WTC11 (cell line): ENCODE data around the gene MC2R. TPM values are rescaled to one million over a fixed set of nuclear protein-coding genes. Genes with fewer than 3 reads are reported as not detected.

Source experiments
- ATAC-seq: fragments of 200-7000 bp; cut with Tn5 transposase; 2 replicates; pipeline ENCODE4 v1.10.0; 2021; ENCODE audit warnings: mild to moderate bottlenecking, moderate library complexity
- CTCF ChIA-PET: fragments of 300-600 bp; sonication (Branson Sonifier 250); formaldehyde crosslinking; loops from one replicate; lab custom pipeline; 2021; ENCODE audit warnings: antibody characterized with exemption; lab: Charles Lee
- POLR2A ChIA-PET: fragments of 350-600 bp; sonication (Branson Sonifier 250); formaldehyde crosslinking; loops from one replicate; lab custom pipeline; 2021; ENCODE audit warnings: antibody characterized with exemption; lab: Charles Lee
- DNase-seq: peaks from one replicate; pipeline ENCODE4 v3.0.0; 2021; ENCODE audit warnings: low spot score
- H3K27ac Mint-ChIP-seq: 2 replicates; pipeline ENCODE4 v1.8.0; 2021; ENCODE audit warnings: mixed read lengths
- H3K27me3 Mint-ChIP-seq: 2 replicates; pipeline ENCODE4 v1.8.0; 2021; ENCODE audit warnings: low read depth, mild to moderate bottlenecking, moderate library complexity, mixed read lengths
- H3K36me3 Mint-ChIP-seq: 2 replicates; pipeline ENCODE4 v1.8.0; 2021; ENCODE audit warnings: mixed read lengths
- H3K4me1 Mint-ChIP-seq: 2 replicates; pipeline ENCODE4 v1.8.0; 2022; ENCODE audit warnings: mixed read lengths
- H3K4me3 Mint-ChIP-seq: 2 replicates; pipeline ENCODE4 v1.8.0; 2021; ENCODE audit warnings: mild to moderate bottlenecking, moderate library complexity, mixed read lengths
- H3K9me3 Mint-ChIP-seq: 2 replicates; pipeline ENCODE4 v1.8.0; 2021; ENCODE audit warnings: mixed read lengths
- ELF4 ChIP-seq: sonication (generic); formaldehyde crosslinking; IDR thresholded peaks from 2 replicates; pipeline ENCODE4 v1.8.1; 2022; ENCODE audit warnings: low read depth, mild to moderate bottlenecking, moderate library complexity, missing genetic modification reagents
- EMX1 ChIP-seq: fragments of 250-450 bp; sonication (Bioruptor Pico); IDR thresholded peaks from 2 replicates; pipeline ENCODE4 v1.8.0; 2021; ENCODE audit warnings: mild to moderate bottlenecking
- ETV6 ChIP-seq: sonication (generic); formaldehyde crosslinking; IDR thresholded peaks from 2 replicates; pipeline ENCODE4 v1.8.1; 2022; ENCODE audit warnings: mild to moderate bottlenecking, missing genetic modification reagents
- GTF2I ChIP-seq: fragments of 250-450 bp; sonication (Bioruptor Pico); conservative IDR thresholded peaks from 2 replicates; pipeline ENCODE4 v1.4.0; 2021; ENCODE audit warnings: mild to moderate bottlenecking
- JAZF1 ChIP-seq: fragments of 250-450 bp; sonication (Bioruptor Pico); IDR thresholded peaks from 2 replicates; pipeline ENCODE4 v1.9.0; 2021; ENCODE audit warnings: moderate library complexity, mild to moderate bottlenecking, inconsistent platforms
- MYBL2 ChIP-seq: sonication (generic); formaldehyde crosslinking; IDR thresholded peaks from 2 replicates; pipeline ENCODE4 v1.8.1; 2023; ENCODE audit warnings: mild to moderate bottlenecking, moderate library complexity, missing genetic modification reagents
- NFE2L1 ChIP-seq: sonication (generic); formaldehyde crosslinking; IDR thresholded peaks from 2 replicates; pipeline ENCODE4 v1.8.1; 2023; ENCODE audit warnings: missing genetic modification reagents
- NFYB ChIP-seq: sonication (generic); formaldehyde crosslinking; conservative IDR thresholded peaks from 2 replicates; pipeline ENCODE4 v1.8.0; 2022; ENCODE audit warnings: low read depth, missing genetic modification reagents
- NR2C2 ChIP-seq: sonication (generic); formaldehyde crosslinking; IDR thresholded peaks from 2 replicates; pipeline ENCODE4 v1.8.0; 2022; ENCODE audit warnings: mild to moderate bottlenecking, missing genetic modification reagents
- NR3C1 ChIP-seq: sonication (generic); formaldehyde crosslinking; conservative IDR thresholded peaks from 2 replicates; pipeline ENCODE4 v1.8.1; 2023; ENCODE audit warnings: low read depth, mild to moderate bottlenecking, missing genetic modification reagents
- RELA ChIP-seq: sonication (generic); formaldehyde crosslinking; IDR thresholded peaks from 2 replicates; pipeline ENCODE4 v1.8.1; 2022; ENCODE audit warnings: missing genetic modification reagents, mild to moderate bottlenecking, borderline replicate concordance
- SMAD3 ChIP-seq: sonication (generic); formaldehyde crosslinking; IDR thresholded peaks from 2 replicates; pipeline ENCODE4 v1.8.0; 2022; ENCODE audit warnings: missing genetic modification reagents, mild to moderate bottlenecking, borderline replicate concordance
- TP53 ChIP-seq: sonication (generic); formaldehyde crosslinking; IDR thresholded peaks from 2 replicates; pipeline ENCODE4 v1.8.1; 2023; ENCODE audit warnings: mild to moderate bottlenecking, missing genetic modification reagents
- ZBTB21 ChIP-seq: sonication (generic); formaldehyde crosslinking; IDR thresholded peaks from 2 replicates; pipeline ENCODE4 v1.8.1; 2023; ENCODE audit warnings: mild to moderate bottlenecking, missing genetic modification reagents, borderline replicate concordance
- ZNF232 ChIP-seq: sonication (generic); formaldehyde crosslinking; IDR thresholded peaks from 2 replicates; pipeline ENCODE4 v1.8.0; 2022; ENCODE audit warnings: mild to moderate bottlenecking, missing genetic modification reagents
- total RNA-seq: library from RNA; stranded (reverse); gene quantifications from 3 replicates; pipeline ENCODE4 v1.2.3, GENCODE V29; 2021
- TF ChIP-seq, protein P1 (sequence below): sonication (generic); formaldehyde crosslinking; conservative IDR thresholded peaks from 2 replicates; pipeline ENCODE4 v1.8.1; 2022; ENCODE audit warnings: mild to moderate bottlenecking, missing genetic modification reagents
- TF ChIP-seq, protein P2 (sequence below): sonication (generic); formaldehyde crosslinking; IDR thresholded peaks from 2 replicates; pipeline ENCODE4 v1.8.0; 2022; ENCODE audit warnings: mild to moderate bottlenecking, missing genetic modification reagents
- TF ChIP-seq, protein P3 (sequence below): sonication (generic); formaldehyde crosslinking; IDR thresholded peaks from 2 replicates; pipeline ENCODE4 v1.8.0; 2023; ENCODE audit warnings: missing genetic modification reagents
- TF ChIP-seq, protein P4 (sequence below): sonication (generic); formaldehyde crosslinking; conservative IDR thresholded peaks from 2 replicates; pipeline ENCODE4 v1.8.1; 2023; ENCODE audit warnings: mild to moderate bottlenecking, low read depth, missing genetic modification reagents, moderate library complexity
- TF ChIP-seq, protein P5 (sequence below): fragments of 250-450 bp; sonication (Bioruptor Pico); IDR thresholded peaks from 2 replicates; pipeline ENCODE4 v1.9.0; 2021; ENCODE audit warnings: mild to moderate bottlenecking, borderline replicate concordance

MC2R gene
- total RNA-seq, 1 experiment from 2014 or later = not detected

DNA sequence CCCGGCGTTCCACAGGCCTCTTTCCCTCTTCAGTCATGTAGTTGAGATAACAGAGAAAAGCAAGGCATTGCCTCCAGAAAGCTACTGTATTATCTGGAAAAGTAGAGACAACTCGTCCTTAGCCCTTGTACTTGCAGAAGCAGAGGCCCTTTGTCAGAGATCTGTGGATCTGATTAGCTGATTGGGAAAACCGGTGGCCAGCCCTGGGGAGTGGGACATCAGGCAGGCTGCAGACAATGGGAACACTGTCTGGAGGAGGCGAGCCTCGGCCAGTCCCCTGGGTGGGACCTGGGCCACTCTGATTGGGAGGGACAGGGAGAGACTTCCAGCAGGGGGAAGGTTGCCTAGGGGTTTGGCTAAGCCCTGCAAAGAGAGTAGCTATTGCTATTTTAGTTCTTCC lies 1.2 kb upstream of the MC2R start (continued):
- TF ChIP-seq ETV6 (no peak), ZNF232 (CRISPR knock-in tag) (no peak)

DNA sequence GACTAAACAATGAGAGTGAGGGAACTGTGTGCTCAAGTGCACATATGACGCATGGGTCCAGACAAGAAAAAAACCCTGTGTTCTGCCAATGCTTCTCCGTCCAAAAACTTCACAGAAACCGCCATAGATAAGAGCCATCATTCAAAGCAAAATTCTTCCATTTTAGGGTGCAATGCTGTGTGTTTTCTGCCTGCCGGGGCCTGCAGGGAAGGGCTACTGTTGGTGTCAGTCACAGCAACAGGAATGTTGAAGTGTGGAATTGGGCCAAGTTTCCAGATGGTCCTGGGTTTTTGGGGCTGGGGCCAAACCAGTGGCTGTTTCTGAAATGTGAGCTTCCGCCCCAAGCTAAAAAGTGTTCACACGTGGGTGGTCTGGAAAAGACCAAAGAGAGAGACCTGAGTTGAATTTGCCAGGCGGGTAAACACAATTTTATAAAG lies 677 bp upstream of the MC2R start:
- CTCF ChIA-PET = interaction anchor here (1.1 to 1.9 kb wide), 2 partner anchors 92 to 103 kb away, joined by 3 to 7 read pairs; partner anchors contain the start of gene MC5R
- TF ChIP-seq RELA (CRISPR knock-in tag) (no peak), MYBL2 (CRISPR knock-in tag) (no peak), ELF4 (CRISPR knock-in tag) (no peak)
- TF ChIP-seq, protein P1, sequence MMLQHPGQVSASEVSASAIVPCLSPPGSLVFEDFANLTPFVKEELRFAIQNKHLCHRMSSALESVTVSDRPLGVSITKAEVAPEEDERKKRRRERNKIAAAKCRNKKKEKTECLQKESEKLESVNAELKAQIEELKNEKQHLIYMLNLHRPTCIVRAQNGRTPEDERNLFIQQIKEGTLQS (CRISPR knock-in tag) = no peak
- TF ChIP-seq, all 79 proteins: peak for 0
- DNase-seq (no peak), ATAC-seq (no peak)
- H3K4me1 Mint-ChIP-seq = no peaks in the 10 kb centered on the region
- no peaks in the 10 kb centered on the region for H3K9me3 Mint-ChIP-seq
- H3K4me3 Mint-ChIP-seq = no peak overlapping the region
- no peaks in the 10 kb centered on the region for H3K36me3 Mint-ChIP-seq
- no peaks in the 10 kb centered on the region for H3K27me3 Mint-ChIP-seq
- POLR2A ChIA-PET = no interaction called here
- no peak overlapping the region for H3K27ac Mint-ChIP-seq

DNA sequence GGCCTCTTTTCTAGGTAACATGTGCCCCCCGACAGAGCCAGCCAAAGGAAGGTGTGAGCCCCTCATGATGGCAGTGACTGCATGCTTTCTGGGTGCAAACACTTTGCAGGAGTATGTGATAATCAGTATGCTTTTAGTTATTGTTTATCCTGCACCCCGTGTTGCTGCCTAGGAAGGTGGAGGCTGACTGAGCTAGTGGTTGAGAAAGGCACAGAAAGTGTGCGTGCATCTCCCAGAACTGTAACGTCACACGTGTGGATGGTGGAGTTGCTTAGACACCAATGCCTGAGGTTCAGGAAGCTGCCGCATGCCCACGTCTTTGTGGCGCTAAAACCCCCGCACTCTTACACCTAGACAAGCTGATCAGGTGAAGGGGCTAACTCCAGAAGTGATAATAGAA lies 580 bp downstream of the MC2R start:
- H3K4me3 Mint-ChIP-seq = no peak overlapping the region
- no peaks in the 10 kb centered on the region for H3K36me3 Mint-ChIP-seq
- TF ChIP-seq, protein P2, sequence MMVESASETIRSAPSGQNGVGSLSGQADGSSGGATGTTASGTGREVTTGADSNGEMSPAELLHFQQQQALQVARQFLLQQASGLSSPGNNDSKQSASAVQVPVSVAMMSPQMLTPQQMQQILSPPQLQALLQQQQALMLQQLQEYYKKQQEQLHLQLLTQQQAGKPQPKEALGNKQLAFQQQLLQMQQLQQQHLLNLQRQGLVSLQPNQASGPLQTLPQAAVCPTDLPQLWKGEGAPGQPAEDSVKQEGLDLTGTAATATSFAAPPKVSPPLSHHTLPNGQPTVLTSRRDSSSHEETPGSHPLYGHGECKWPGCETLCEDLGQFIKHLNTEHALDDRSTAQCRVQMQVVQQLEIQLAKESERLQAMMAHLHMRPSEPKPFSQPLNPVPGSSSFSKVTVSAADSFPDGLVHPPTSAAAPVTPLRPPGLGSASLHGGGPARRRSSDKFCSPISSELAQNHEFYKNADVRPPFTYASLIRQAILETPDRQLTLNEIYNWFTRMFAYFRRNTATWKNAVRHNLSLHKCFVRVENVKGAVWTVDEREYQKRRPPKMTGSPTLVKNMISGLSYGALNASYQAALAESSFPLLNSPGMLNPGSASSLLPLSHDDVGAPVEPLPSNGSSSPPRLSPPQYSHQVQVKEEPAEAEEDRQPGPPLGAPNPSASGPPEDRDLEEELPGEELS (CRISPR knock-in tag) = no peak
- no peak for TF ChIP-seq NR2C2 (CRISPR knock-in tag)
- TF ChIP-seq NFYB (CRISPR knock-in tag) = no peak
- no peak for TF ChIP-seq NFE2L1
- TF ChIP-seq, protein P3, sequence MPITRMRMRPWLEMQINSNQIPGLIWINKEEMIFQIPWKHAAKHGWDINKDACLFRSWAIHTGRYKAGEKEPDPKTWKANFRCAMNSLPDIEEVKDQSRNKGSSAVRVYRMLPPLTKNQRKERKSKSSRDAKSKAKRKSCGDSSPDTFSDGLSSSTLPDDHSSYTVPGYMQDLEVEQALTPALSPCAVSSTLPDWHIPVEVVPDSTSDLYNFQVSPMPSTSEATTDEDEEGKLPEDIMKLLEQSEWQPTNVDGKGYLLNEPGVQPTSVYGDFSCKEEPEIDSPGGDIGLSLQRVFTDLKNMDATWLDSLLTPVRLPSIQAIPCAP = no peak
- TF ChIP-seq GTF2I (CRISPR knock-in tag) = no peak
- no peak for TF ChIP-seq EMX1
- no peak for TF ChIP-seq JAZF1 (CRISPR knock-in tag)
- H3K9me3 Mint-ChIP-seq = no peaks in the 10 kb centered on the region
- ChIA-PET POLR2A (no interaction called here), CTCF (interaction anchor here (1.1 to 1.9 kb wide), 4 partner anchors 41 to 159 kb away, joined by 3 to 7 read pairs (median 4); partner anchors contain the start of gene MC5R)
- DNase-seq (no peak), ATAC-seq (no peak)
- H3K4me1 Mint-ChIP-seq = no peaks in the 10 kb centered on the region
- H3K27me3 Mint-ChIP-seq = no peaks in the 10 kb centered on the region
- H3K27ac Mint-ChIP-seq = no peak overlapping the region

DNA sequence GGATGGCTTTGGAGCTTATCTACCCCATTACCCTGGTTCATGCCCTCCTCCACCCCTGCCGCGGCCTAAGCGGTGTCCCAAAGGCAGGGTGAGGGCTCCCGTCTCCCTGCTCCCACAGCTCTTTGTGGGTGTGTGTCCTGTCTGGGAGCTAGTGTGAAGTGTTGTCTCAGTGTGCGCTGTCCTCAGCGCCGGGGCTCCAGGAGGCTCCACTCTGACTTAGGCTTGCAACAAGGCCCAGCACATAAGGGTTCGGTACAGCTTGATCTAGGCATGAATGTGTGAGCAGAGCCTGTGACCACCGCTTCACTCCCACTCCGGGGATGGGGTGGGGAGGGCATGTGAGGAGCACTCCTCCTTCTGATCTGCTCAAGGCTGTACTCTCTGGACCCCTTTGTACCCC lies 1.2 kb downstream of the MC2R start:
- Mint-ChIP-seq H3K27me3 (no peaks in the 10 kb centered on the region), H3K4me1 (no peaks in the 10 kb centered on the region), H3K9me3 (no peaks in the 10 kb centered on the region), H3K36me3 (no peaks in the 10 kb centered on the region), H3K27ac (no peak overlapping the region), H3K4me3 (no peak overlapping the region)
- no peak for DNase-seq
- ATAC-seq = no peak
- POLR2A ChIA-PET = no interaction called here
- CTCF ChIA-PET = interaction anchor here (1.3 to 1.6 kb wide), 2 partner anchors 41 to 90 kb away, joined by 3 read pairs; partner anchors contain the start of gene MC5R
- TF ChIP-seq, protein P3 = no peak
- TF ChIP-seq SMAD3 (CRISPR knock-in tag) (no peak), TP53 (no peak), ELF4 (CRISPR knock-in tag) (no peak), ZBTB21 (no peak), NFE2L1 (no peak), NR3C1 (CRISPR knock-in tag) (no peak)
- TF ChIP-seq, protein P4, sequence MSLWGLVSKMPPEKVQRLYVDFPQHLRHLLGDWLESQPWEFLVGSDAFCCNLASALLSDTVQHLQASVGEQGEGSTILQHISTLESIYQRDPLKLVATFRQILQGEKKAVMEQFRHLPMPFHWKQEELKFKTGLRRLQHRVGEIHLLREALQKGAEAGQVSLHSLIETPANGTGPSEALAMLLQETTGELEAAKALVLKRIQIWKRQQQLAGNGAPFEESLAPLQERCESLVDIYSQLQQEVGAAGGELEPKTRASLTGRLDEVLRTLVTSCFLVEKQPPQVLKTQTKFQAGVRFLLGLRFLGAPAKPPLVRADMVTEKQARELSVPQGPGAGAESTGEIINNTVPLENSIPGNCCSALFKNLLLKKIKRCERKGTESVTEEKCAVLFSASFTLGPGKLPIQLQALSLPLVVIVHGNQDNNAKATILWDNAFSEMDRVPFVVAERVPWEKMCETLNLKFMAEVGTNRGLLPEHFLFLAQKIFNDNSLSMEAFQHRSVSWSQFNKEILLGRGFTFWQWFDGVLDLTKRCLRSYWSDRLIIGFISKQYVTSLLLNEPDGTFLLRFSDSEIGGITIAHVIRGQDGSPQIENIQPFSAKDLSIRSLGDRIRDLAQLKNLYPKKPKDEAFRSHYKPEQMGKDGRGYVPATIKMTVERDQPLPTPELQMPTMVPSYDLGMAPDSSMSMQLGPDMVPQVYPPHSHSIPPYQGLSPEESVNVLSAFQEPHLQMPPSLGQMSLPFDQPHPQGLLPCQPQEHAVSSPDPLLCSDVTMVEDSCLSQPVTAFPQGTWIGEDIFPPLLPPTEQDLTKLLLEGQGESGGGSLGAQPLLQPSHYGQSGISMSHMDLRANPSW (CRISPR knock-in tag) = no peak
- TF ChIP-seq, protein P5, sequence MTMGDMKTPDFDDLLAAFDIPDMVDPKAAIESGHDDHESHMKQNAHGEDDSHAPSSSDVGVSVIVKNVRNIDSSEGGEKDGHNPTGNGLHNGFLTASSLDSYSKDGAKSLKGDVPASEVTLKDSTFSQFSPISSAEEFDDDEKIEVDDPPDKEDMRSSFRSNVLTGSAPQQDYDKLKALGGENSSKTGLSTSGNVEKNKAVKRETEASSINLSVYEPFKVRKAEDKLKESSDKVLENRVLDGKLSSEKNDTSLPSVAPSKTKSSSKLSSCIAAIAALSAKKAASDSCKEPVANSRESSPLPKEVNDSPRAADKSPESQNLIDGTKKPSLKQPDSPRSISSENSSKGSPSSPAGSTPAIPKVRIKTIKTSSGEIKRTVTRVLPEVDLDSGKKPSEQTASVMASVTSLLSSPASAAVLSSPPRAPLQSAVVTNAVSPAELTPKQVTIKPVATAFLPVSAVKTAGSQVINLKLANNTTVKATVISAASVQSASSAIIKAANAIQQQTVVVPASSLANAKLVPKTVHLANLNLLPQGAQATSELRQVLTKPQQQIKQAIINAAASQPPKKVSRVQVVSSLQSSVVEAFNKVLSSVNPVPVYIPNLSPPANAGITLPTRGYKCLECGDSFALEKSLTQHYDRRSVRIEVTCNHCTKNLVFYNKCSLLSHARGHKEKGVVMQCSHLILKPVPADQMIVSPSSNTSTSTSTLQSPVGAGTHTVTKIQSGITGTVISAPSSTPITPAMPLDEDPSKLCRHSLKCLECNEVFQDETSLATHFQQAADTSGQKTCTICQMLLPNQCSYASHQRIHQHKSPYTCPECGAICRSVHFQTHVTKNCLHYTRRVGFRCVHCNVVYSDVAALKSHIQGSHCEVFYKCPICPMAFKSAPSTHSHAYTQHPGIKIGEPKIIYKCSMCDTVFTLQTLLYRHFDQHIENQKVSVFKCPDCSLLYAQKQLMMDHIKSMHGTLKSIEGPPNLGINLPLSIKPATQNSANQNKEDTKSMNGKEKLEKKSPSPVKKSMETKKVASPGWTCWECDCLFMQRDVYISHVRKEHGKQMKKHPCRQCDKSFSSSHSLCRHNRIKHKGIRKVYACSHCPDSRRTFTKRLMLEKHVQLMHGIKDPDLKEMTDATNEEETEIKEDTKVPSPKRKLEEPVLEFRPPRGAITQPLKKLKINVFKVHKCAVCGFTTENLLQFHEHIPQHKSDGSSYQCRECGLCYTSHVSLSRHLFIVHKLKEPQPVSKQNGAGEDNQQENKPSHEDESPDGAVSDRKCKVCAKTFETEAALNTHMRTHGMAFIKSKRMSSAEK (CRISPR knock-in tag) = no peak
